GM21390 (cell line): ENCODE data around the gene YY1.

Experiments
- ATAC-seq: cut with Tn5 transposase; IDR thresholded peaks from one replicate; pipeline ENCODE4 v1.9.1; 2021; ENCODE audit not compliant: unreplicated experiment

YY1 gene

GRCh38 chr14:100241279-100241678 lies 2.3 kb downstream of the YY1 start:
- ATAC-seq, result no peak

- ATAC-seq, result no peak
These were observed 4.1 kb downstream of the YY1 start for GRCh38 chr14:100243020-100243419.

GRCh38 chr14:100246809-100247428 lies 8.0 kb downstream of the YY1 start:
- no peak for ATAC-seq

GRCh38 chr14:100250732-100251465 lies 12.0 kb downstream of the YY1 start:
- no peak for ATAC-seq

GRCh38 chr14:100252684-100253083 lies 13.7 kb downstream of the YY1 start:
- no peak for ATAC-seq

- ATAC-seq, result peak; percentile 69
These were observed 17.5 kb downstream of the YY1 start for GRCh38 chr14:100256339-100256895.

- ATAC-seq, result no peak
These were observed 22.7 kb downstream of the YY1 start for GRCh38 chr14:100261621-100262020.

GRCh38 chr14:100262545-100262944 lies 23.6 kb downstream of the YY1 start:
- ATAC-seq, result no peak

- ATAC-seq, result no peak
These were observed 24.2 kb downstream of the YY1 start for GRCh38 chr14:100263141-100263540.

- no peak for ATAC-seq
These were observed 29.0 kb downstream of the YY1 start for GRCh38 chr14:100267990-100268389.

- no peak for ATAC-seq
These were observed 29.8 kb downstream of the YY1 start for GRCh38 chr14:100268591-100269207.

GRCh38 chr14:100271247-100271939 lies 32.4 kb downstream of the YY1 start:
- ATAC-seq, result no peak

- ATAC-seq, result no peak
These were observed 35.3 kb downstream of the YY1 start for GRCh38 chr14:100274250-100274649.

- no peak for ATAC-seq
These were observed 36.3 kb downstream of the YY1 start for GRCh38 chr14:100275214-100275613.

- peak; percentile 70 for ATAC-seq
These were observed 39.8 kb downstream of the YY1 start for GRCh38 chr14:100278702-100279101.

- no peak for ATAC-seq
These were observed 40.2 kb downstream of the YY1 start for GRCh38 chr14:100279133-100279532.

- no peak for ATAC-seq
These were observed 40.6 kb downstream of the YY1 start for GRCh38 chr14:100279563-100279962.

GRCh38 chr14:100281286-100282082 lies 42.5 kb downstream of the YY1 start:
- ATAC-seq, result no peak

- ATAC-seq, result no peak
These were observed 43.1 kb downstream of the YY1 start for GRCh38 chr14:100282083-100282350.

- ATAC-seq, result no peak
These were observed 43.9 kb downstream of the YY1 start for GRCh38 chr14:100282766-100283419.
